IMR-90 (cell line): ENCODE results near the gene EDA. TPM values are rescaled to one million over a fixed set of nuclear protein-coding genes. Genes with fewer than 3 reads are reported as not detected.

Experiments
- ATAC-seq: fragments of 200-7000 bp; cut with Tn5 transposase; 2 replicates; pipeline ENCODE4 v1.9.1; 2020; ENCODE audit warnings: low read depth, mild to moderate bottlenecking, moderate library complexity
- BruUV-seq: library from RNA; stranded (reverse); fragments of 400-500 nt; replicated peaks from 2 replicates; lab custom pipeline; 2021; lab: Mats Ljungman, UMichigan
- CTCF ChIA-PET: fragments of 300-600 bp; formaldehyde crosslinking; extraction: SDS; loops from one replicate; lab custom pipeline; 2021; ENCODE audit warnings: antibody characterized with exemption; lab: Yijun Ruan, JAX
- POLR2A ChIA-PET: fragments of 300-600 bp; sonication (Branson Sonifier 250); formaldehyde crosslinking; loops from one replicate; lab custom pipeline; 2022; ENCODE audit warnings: antibody characterized with exemption; ENCODE audit not compliant: unreplicated experiment; lab: Charles Lee
- DNase-seq: peaks from one replicate; pipeline ENCODE4 v3.0.0; 2013
- H2AFZ ChIP-seq: replicated peaks from 2 replicates; pipeline ENCODE3; 2013; ENCODE audit warnings: low read length, mild to moderate bottlenecking; ENCODE audit not compliant: poor library complexity
- H2AK5ac ChIP-seq: 2 replicates; pipeline ENCODE4 v1.6.1; 2013; ENCODE audit warnings: low read depth, low read length, inconsistent platforms
- H2AK9ac ChIP-seq: replicated peaks from 2 replicates; pipeline ENCODE3; 2013; ENCODE audit warnings: mild to moderate bottlenecking, low read depth, low read length, moderate library complexity; ENCODE audit not compliant: poor library complexity
- H2BK120ac ChIP-seq: 2 replicates; pipeline ENCODE4 v1.6.1; 2013; ENCODE audit warnings: low read depth, low read length, inconsistent platforms
- H2BK15ac ChIP-seq: 3 replicates; pipeline ENCODE4 v1.6.1; 2013; ENCODE audit warnings: low read depth, low read length, inconsistent platforms
- H2BK20ac ChIP-seq: 2 replicates; pipeline ENCODE4 v1.6.1; 2013; ENCODE audit warnings: low read depth, mild to moderate bottlenecking, inconsistent platforms, low read length, moderate library complexity
- H2BK5ac ChIP-seq: 2 replicates; pipeline ENCODE4 v1.6.1; 2013; ENCODE audit warnings: mild to moderate bottlenecking, low read depth, low read length, inconsistent platforms; ENCODE audit not compliant: poor library complexity, severe bottlenecking
- H3K14ac ChIP-seq: replicated peaks from 2 replicates; pipeline ENCODE4 v1.6.1; 2013; ENCODE audit warnings: low read depth, low read length, inconsistent platforms
- H3K18ac ChIP-seq: 2 replicates; pipeline ENCODE4 v1.6.1; 2013; ENCODE audit warnings: low read depth, low read length, control low read depth
- H3K23ac ChIP-seq: 2 replicates; pipeline ENCODE4 v1.6.1; 2013; ENCODE audit warnings: low read depth, low read length, inconsistent platforms
- H3K27ac ChIP-seq: 2 replicates; pipeline ENCODE4 v1.5.1; 2013; ENCODE audit warnings: mild to moderate bottlenecking, control low read depth, low read length; ENCODE audit not compliant: insufficient read depth
- H3K27me3 ChIP-seq: 2 replicates; pipeline ENCODE4 v1.6.1; 2013; ENCODE audit warnings: low read length; ENCODE audit not compliant: control insufficient read depth, insufficient read depth
- H3K36me3 ChIP-seq: 2 replicates; pipeline ENCODE4 v1.6.1; 2013; ENCODE audit warnings: low read length, mixed read lengths; ENCODE audit not compliant: control insufficient read depth, insufficient read depth
- H3K4ac ChIP-seq: 2 replicates; pipeline ENCODE4 v1.6.1; 2013; ENCODE audit warnings: low read depth, low read length, inconsistent platforms
- H3K4me1 ChIP-seq: 2 replicates; pipeline ENCODE4 v1.6.1; 2013; ENCODE audit warnings: low read length, mixed read lengths; ENCODE audit not compliant: control insufficient read depth, insufficient read depth
- H3K4me2 ChIP-seq: 2 replicates; pipeline ENCODE4 v1.6.1; 2013; ENCODE audit warnings: low read depth, mild to moderate bottlenecking, control low read depth, low read length, moderate library complexity
- H3K4me3 ChIP-seq: 2 replicates; pipeline ENCODE4 v1.5.1; 2013; ENCODE audit warnings: low read depth, mild to moderate bottlenecking, control low read depth, low read length, moderate library complexity; ENCODE audit not compliant: insufficient read depth
- H3K56ac ChIP-seq: 2 replicates; pipeline ENCODE4 v1.6.1; 2013; ENCODE audit warnings: low read length, inconsistent platforms; ENCODE audit not compliant: insufficient read depth; ENCODE audit errors: extremely low read depth
- H3K79me1 ChIP-seq, 2 experiments: 2 replicates each; pipeline ENCODE4 v1.6.1; 2013; ENCODE audit warnings: low read length in 2 of 2, inconsistent platforms in 1 of 2, low read depth in 1 of 2
- H3K9ac ChIP-seq: 2 replicates; pipeline ENCODE4 v1.6.1; 2013; ENCODE audit warnings: low read depth, low read length, control low read depth
- H3K9me1 ChIP-seq: 2 replicates; pipeline ENCODE4 v1.6.1; 2013; ENCODE audit warnings: low read length, inconsistent platforms; ENCODE audit not compliant: insufficient read depth
- H3K9me3 ChIP-seq: 2 replicates; pipeline ENCODE4 v1.6.1; 2013; ENCODE audit warnings: low read length; ENCODE audit not compliant: control insufficient read depth, insufficient read depth
- H4K20me1 ChIP-seq: 2 replicates; pipeline ENCODE4 v1.6.1; 2013; ENCODE audit warnings: low read length, inconsistent platforms; ENCODE audit not compliant: insufficient read depth
- H4K5ac ChIP-seq: 2 replicates; pipeline ENCODE4 v1.6.1; 2013; ENCODE audit warnings: mild to moderate bottlenecking, low read depth, low read length, control low read depth
- H4K8ac ChIP-seq, 2 experiments: 2 replicates each; pipeline ENCODE4 v1.6.1; 2013; ENCODE audit warnings: low read depth in 2 of 2, low read length in 2 of 2, control low read depth in 1 of 2, inconsistent platforms in 1 of 2
- H4K91ac ChIP-seq: 2 replicates; pipeline ENCODE4 v1.6.1; 2013; ENCODE audit warnings: low read depth, low read length, inconsistent platforms; ENCODE audit not compliant: insufficient read depth
- CTCF ChIP-seq: conservative IDR thresholded peaks from 2 replicates; pipeline ENCODE4 v1.5.1; 2012; ENCODE audit warnings: mild to moderate bottlenecking, low read depth, low read length, improper control_type of control experiment
- FOS ChIP-seq: fragments of 150-350 bp; IDR thresholded peaks from 2 replicates; pipeline ENCODE4 v1.6.1; 2016; ENCODE audit warnings: low read depth, low read length
- MAFK ChIP-seq: IDR thresholded peaks from 2 replicates; pipeline ENCODE4 v1.6.1; 2012; ENCODE audit warnings: low read depth, low read length, improper control_type of control experiment
- MXI1 ChIP-seq: IDR thresholded peaks from 2 replicates; pipeline ENCODE4 v1.6.1; 2012; ENCODE audit warnings: low read depth, mild to moderate bottlenecking, low read length, moderate library complexity, borderline replicate concordance
- RAD21 ChIP-seq: IDR thresholded peaks from 2 replicates; pipeline ENCODE4 v1.6.1; 2012; ENCODE audit warnings: low read length, improper control_type of control experiment
- RFX5 ChIP-seq: IDR thresholded peaks from 2 replicates; pipeline ENCODE4 v1.8.0; 2012; ENCODE audit warnings: low read depth, mild to moderate bottlenecking, low read length, moderate library complexity
- WGBS, 2 experiments: methylation state at CpG; one replicate each; pipeline versions ENCODE4 v1.1.5 to v1.1.7; 2013; ENCODE audit warnings: missing lambda C conversion rate in 2 of 2; ENCODE audit not compliant: insufficient read length in 1 of 2; ENCODE audit errors: extremely low coverage in 2 of 2; 5-methylcytosine and 5-hydroxymethylcytosine counted together
- dilution Hi-C: fragments of 300-500 bp; cut with HindIII; formaldehyde crosslinking; loops from one replicate; pipeline ENCODE4 v1.14.3; 2018; ENCODE audit warnings: low sequenced_read_pairs; ENCODE audit not compliant: unreplicated experiment
- in situ Hi-C: fragments of 300-500 bp; cut with MboI; formaldehyde crosslinking; loops from 3 replicates; pipeline ENCODE4 v1.14.3; 2019; ENCODE audit warnings: low sequenced_read_pairs, inconsistent platforms, mixed read lengths
- intact Hi-C: fragments of 100-400 bp; cut with micrococcal nuclease; formaldehyde crosslinking; loops from 2 replicates; pipeline ENCODE4 v1.10.0; 2022
- polyA plus RNA-seq, 3 experiments: library from polyadenylated mRNA; depleted of rRNA; stranded (reverse); fragments of >200 nt; gene quantifications; 2 replicates each; pipeline ENCODE4 v1.2.3, GENCODE V29; 2012; ENCODE audit warnings: low replicate concordance in 1 of 3
- total RNA-seq: library from RNA; depleted of rRNA; stranded (reverse); fragments of >200 nt; gene quantifications from 2 replicates; pipeline ENCODE4 v1.2.3, GENCODE V29; 2012

Gene EDA
- total and polyA plus RNA-seq, 2 of the 4 experiments (the other 2 are of a cell fraction) = under 0.01 TPM; not detected in 1

GRCh38 chrX:70038515-70038914, 422.6 kb downstream of the EDA start:
- Histone ChIP-seq H2BK15ac (no peak overlapping the region), H3K9ac (no peak overlapping the region), H4K91ac (no peak overlapping the region), H3K4me1 (peaks cover 2% of the 10 kb centered on the region; the same call in 1 of the 2 replicates), H3K27ac (no peak overlapping the region), H3K14ac (no peak overlapping the region), H3K4me2 (no peak overlapping the region), H3K27me3 (peaks cover 10% of the 10 kb centered on the region; the same call in 1 of the 2 replicates), H3K9me1 (no peaks in the 10 kb centered on the region), H2AK9ac (no peak overlapping the region), H2AK5ac (no peak overlapping the region), H2BK5ac (no peak overlapping the region), H4K8ac (no peak overlapping the region), H4K5ac (no peak overlapping the region), H3K36me3 (no peaks in the 10 kb centered on the region), H3K18ac (no peak overlapping the region), H4K20me1 (no peaks in the 10 kb centered on the region), H3K79me1 (no peaks in the 10 kb centered on the region), H3K4ac (no peak overlapping the region), H3K56ac (no peak overlapping the region), H2BK20ac (no peak overlapping the region), H2AFZ (no peak overlapping the region), H2BK120ac (no peak overlapping the region), H3K9me3 (no peaks in the 10 kb centered on the region), H3K4me3 (no peak overlapping the region), H3K23ac (no peak overlapping the region)
- no peak for ATAC-seq
- in situ Hi-C loops = no loop called here
- TF ChIP-seq MXI1 (no peak), RFX5 (no peak), RAD21 (no peak), MAFK (no peak), FOS (no peak), CTCF (no peak)
- no CpG with 5 or more reads among the region's 2 CpGs for WGBS, 2 experiments
- dilution Hi-C loops = no loop called here
- CTCF ChIA-PET = no interaction called here
- DNase-seq = no peak
- BruUV-seq = no TSS peak
- POLR2A ChIA-PET = no interaction called here
- intact Hi-C loops = loop anchor here (2.0 kb wide), 1 partner anchor 48 kb away; no protein-coding TSS in a partner anchor
